Activated naive CD8-positive, alpha-beta T cell treated with anti-CD3 and anti-CD28 coated beads, Interleukin-2, amount 50 U/mL, for 16 hours (primary cell): ENCODE results near the gene OTX2.

Source experiments
- DNase-seq: peaks from one replicate; pipeline ENCODE4 v3.0.0-alpha.2; 2020; ENCODE audit warnings: low read depth, low spot score

The OTX2 gene

DNA sequence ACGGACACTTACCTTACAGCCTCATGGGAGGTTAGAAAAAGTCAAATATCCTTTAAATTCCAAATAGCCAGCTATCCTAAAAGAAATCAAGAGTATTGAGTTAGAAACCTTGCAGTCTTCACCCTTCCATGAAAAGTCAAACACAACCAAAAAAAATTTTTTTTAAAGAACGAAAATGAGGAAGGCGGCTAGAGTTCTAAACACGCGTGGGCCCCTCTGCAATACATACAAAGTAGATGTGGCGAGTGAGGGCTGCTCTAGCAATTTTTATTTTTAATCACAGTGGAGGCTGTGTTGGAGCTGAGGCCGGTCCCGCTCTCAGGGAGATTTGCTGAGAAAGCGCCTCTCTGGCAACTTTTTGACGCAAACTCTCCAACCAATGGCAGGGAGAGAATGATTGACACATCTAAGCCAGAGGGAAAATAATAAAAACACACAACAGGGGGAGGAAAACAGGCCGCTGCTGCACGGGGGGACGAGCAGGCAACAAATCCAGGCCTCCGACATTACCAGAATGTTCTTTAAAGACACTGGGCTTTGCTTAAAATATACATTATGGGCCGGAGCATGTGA is at the start of gene OTX2:
TSS of gene OTX2 (minus strand) at position 333 of the 573 bp plus-strand sequence. CDS start 5,023 bp downstream, outside the sequence.
- no peak for DNase-seq

DNA sequence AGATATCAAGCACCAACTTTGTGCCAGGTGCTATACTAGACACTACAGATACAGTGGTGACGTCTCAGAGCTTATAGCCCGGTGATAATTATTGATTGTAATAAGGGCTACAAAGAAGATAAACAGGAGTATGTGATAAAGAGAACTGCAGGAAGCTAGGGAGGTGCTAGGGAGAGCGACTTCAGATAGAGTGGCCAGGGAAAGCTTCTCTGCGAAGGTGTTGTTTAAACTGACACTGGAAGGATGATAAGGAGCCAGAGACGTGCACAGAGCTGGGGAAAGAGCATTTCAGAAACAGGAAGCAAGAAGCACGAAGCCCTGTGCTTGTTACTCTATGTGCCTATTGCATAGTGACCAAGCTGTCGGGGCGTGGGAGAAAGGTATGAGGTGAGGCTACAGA is 48.1 kb upstream of the OTX2 start:
- no peak for DNase-seq

GRCh38 chr14:56857216-56857615 is 46.9 kb upstream of the OTX2 start:
- no peak for DNase-seq

- no peak for DNase-seq
These were observed 45.7 kb upstream of the OTX2 start for GRCh38 chr14:56855891-56856461.

- DNase-seq: no peak
These were observed 44.0 kb upstream of the OTX2 start for GRCh38 chr14:56854325-56854724.

GRCh38 chr14:56846970-56847930 is 37.0 kb upstream of the OTX2 start:
- no peak for DNase-seq

GRCh38 chr14:56844406-56845002 is 34.2 kb upstream of the OTX2 start:
- DNase-seq: no peak

DNA sequence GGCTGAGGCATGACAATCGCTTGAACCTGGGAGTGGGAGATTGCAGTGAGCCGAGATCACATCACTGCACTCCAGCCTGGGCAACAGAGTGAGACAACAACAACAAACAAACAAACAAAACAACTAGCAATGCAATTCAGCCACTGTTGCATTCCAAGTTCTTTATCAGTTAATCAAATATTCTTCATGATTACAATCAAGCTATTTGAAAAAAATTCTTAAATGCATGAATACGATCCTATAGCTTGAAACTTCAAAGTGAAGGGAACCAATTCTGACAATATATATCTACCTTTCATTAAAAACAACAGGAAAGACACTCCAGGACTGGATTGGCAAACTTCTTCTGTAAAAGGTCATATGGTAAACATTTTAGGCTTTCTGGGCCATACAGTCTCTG is 31.3 kb upstream of the OTX2 start:
- DNase-seq: no peak

GRCh38 chr14:56840221-56840620 is 29.9 kb upstream of the OTX2 start:
- no peak for DNase-seq

- no peak for DNase-seq
These were observed 18.9 kb upstream of the OTX2 start for GRCh38 chr14:56829151-56829550.

DNA sequence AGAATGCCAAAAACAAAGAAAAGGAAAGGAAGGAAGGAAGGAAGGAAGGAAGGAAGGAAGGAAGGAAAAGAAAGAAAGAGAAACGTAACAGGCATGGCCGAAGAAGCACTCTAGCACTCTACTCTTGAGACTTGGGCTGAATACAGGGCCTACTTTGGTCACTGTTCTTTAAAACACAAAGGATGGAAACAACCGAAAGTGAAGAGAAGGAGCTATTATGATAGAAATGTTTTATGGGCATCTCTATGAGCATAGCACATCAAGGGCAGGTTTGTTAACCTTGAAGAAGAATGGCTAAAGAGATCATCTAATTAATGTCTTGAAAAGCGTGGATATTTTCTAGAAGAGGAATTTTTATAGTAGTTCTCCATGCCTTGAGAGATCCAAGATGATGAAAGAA is 15.9 kb upstream of the OTX2 start:
- no peak for DNase-seq

DNA sequence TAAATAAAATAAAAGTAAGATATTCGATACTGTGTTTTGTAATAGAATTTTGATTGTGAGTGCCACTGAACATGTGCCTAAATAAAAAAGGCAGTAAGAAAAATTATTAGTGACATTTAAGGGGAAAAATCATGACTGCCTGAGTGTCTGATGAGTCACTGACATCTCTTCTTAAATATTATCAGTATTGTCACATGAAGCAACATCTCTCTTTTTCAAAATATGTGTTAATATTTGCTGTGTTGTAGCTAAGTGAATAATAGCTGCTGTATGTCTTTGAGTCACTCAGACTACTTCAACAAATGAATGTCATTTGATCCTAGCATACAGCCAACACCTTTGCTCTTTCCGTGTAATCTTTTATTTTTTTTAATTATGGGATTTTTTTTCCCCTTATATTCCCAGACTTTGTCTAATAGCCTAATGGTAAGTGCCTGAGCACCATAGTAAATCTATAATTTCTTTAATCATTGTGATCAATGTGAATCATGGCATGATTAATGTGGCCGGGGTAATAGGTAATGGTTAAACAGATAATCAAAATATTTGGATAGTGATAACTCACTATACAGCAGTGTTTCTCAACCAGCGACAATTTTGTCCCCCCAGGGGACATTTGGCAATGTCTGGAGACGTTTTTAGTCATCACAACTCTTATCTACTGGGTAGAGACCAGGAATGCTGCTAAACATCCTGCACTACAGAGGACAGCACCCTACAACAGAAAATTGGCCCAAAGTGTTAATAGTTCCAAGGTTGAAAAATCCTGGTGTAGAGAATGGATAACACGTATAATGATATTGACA is 11.7 kb upstream of the OTX2 start:
- no peak for DNase-seq

- DNase-seq: no peak
These were observed 10.9 kb upstream of the OTX2 start for GRCh38 chr14:56821177-56821576.

DNA sequence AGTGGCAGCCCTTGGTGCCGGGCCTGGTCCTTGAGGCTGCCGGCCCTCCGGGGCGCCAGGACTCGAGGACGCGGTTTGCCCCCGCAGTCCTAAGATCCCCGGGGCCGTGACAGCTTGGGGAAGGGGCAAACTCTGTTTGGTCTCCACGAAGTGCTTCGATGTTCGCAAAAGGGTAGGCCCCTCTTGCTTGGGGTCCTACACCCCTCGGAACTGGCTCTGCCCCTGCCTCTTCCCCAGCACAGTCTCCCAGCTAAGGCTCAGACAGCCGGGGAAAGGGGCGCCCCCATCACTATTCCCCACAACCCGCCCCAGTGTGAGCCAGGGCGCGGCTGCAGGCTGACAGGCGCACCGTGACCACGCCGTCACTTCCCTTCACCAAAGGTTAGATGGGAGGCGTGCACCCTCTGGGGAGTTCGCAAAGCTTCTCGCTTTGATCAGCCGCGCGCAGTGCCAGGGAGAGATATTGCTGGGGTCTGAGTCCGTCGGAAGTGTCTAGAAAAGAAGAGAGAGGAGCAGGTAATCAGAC is 7.2 kb upstream of the OTX2 start:
- DNase-seq: no peak

GRCh38 chr14:56816574-56817391 is 6.5 kb upstream of the OTX2 start:
- no peak for DNase-seq

GRCh38 chr14:56815745-56816144 is 5.5 kb upstream of the OTX2 start:
- no peak for DNase-seq

GRCh38 chr14:56814969-56815700 is 4.9 kb upstream of the OTX2 start:
- DNase-seq: no peak

DNA sequence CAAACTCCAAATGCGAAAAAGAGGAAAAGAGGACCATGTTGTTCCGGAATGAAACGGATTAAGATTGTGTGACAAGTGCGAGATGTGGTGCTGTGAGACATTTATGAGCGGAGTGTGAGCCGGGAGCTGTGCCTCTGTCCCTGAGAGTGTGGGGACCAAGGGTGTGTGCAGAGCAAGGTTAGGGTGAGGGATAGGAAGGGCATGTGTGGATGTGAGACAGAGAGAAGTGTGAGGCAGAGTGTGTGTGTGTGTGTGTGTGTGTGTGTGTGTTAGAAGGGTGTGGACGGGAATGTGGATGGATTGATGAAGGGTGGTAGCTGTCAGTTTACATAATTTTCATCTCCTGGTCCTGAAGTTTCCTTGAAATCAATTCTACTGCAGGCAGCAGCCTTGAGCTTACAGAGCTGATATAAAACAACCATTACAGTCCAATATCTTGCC is 4.3 kb upstream of the OTX2 start:
- no peak for DNase-seq

DNA sequence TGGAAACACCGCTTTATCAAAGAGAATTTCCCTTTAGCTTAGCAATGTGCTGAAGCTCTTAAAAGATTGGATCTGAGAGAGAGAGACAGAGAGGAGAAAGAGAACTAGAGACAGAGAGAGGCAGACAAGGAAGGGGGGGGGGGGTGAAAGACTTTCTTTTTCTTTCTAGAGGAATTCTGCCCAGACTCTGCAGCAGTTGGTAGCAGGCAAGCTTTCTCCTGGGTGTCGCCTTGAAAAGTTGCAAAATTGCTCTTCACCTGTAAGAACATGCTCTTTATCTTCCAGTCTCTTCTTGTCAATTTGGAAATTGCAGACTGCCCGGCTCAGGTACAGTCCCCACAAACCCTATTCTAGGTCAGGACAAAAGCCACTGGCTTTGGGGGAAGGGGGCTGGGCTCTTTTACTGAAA is 2.9 kb upstream of the OTX2 start:
- no peak for DNase-seq
